Measurements from ENCODE around the gene ZNF697.
A peak's percentile ranks its signal among the peaks of the same experiment; 100 is the strongest.
"Not testable (repeated sequence)": the region's sequence is repeated elsewhere in the genome, so short reads cannot be mapped to it uniquely, and the experiment has no call there.

The ZNF697 gene

DNA sequence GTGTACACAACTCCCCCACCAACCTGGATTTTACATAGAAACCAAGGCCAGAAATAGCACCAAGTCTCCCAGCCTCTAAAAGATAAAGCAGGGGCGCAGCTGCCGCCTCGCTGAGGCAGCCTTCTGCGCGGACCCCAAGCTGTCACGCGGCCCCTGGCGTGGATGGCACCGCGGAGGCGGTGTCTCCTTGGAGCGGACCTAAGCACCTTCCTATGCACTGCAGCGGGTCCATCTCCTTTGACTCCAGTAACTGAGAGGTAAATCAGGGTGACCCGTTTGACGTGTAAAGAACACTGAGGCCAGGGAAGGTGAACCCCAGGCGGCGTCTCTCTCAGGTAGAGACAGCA lies 17.0 kb downstream of the ZNF697 start:
- DNase-seq (ENCODE audit: low read depth) = no peak

DNA sequence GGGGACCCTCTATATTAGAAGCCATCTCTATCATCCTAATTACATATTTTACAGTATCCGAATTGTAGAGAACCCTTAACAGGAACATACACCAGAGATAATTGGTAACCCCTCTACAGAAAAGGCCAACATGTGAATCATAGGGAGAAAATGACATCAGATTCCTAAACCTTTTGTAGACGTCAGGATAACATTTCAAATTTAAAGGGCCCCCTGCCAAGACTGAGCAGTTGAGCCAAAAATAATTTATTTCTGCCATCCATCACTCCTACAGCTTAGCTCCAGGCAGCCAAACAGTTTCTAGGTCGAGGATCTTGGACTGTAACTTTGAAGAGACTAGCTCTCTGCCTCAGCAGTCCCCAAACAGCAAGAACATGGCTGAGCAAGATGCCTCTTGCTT lies 21.2 kb downstream of the ZNF697 start:
- DNase-seq (ENCODE audit: low read depth) = no peak

DNA sequence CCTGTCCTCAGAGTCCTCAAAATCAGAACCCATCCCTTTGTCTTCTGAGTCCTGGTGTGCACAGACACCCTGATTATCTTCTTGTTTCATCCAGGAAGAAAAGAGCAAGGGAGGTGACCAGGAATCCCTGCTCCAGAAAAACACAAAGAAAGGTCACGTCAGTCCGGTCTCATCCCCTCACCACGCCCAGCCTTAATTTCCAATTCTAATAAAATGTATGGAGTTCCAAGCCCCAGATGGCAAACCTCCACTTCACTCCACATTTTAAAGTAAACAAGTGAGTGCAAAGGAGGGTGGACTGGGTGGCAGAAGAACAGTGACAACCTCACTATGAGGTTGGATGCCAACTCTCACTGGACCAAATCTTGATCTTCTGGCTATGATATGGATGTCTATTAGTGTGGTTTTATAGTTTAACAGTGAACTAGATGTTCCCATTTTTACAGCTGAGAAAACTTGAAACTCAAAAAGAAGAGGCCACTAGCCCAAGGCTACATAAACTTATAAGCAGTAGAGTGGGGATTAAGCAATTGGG lies 22.0 kb downstream of the ZNF697 start:
- DNase-seq (ENCODE audit: low read depth) = no peak

DNA sequence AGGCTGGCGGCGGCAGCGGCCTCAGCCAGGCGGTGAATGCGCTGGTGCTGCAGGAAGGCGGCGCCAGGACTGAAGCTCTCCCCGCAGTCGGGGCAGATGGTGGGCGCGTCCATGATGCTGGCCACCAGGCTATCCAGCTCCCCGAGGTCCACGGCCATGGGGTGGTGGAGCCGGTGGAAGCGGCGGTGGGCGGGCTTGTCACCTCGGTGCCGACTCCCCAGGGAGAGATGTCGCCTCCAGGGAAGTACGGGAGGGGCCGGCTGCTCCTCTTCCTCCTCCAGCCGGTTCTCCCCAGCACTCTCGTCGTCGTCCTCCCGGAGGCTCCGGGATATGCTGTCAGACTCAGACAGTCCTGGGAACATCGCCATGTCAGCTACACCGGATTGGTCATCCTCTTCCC lies 24.4 kb downstream of the ZNF697 start:
- no peak for DNase-seq (ENCODE audit: low read depth)

DNA sequence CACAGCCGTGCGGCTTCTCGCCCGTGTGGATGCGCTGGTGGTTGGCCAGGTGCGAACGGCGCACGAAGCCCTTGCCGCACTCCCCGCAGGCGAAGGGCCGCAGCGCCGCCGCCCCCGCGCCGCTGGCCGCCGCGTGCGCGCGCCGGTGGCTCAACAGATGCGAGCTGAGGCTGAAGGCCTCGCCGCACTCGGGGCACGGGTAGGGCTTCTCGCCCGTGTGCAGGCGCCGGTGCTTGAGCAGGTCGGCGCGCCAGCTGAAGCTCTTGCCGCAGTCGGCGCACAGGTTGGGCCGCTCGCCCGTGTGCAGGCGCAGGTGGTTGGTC lies 24.9 kb downstream of the ZNF697 start:
- DNase-seq (ENCODE audit: low read depth) = no peak

DNA sequence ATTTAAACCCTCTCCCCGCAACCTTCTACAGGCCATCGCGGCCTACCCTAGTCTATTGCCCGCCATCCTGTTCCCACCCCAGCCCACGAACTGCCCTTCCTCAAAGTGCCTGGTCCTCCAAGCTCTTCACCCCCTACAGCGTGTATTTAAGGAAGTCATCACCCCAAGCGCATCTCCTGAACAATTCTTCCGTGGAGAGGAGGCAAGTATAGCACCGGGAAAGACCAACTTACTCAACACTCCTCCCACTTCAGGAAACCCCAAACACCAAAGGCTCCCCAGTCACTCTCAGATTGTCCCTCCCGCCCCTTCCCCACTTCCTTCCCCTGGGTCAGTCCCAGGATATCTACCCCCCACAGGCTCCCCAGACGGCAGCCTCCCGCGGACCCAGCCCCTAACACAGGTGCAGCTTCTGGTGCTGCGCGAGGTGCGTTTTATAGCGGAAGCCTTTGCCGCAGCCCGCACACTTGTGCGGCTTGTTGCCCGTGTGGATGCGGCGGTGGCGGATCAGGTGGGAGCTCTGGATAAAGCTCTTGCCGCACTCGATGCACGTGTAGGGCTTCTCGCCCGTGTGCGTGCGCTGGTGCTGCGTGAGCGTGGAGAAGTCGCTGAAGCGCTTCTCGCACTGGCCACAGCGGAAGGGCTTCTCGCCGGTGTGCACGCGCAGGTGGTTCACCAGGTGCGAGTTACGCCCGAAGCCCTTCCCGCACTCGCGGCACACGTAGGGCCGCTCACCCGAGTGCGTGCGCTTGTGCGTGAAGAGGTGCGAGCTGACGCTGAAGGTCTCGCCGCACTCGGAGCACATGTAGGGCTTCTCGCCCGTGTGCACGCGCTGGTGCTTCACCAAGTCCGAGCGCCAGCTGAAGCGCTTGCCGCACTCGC lies 25.5 kb downstream of the ZNF697 start:
- DNase-seq (ENCODE audit: low read depth) = no peak

DNA sequence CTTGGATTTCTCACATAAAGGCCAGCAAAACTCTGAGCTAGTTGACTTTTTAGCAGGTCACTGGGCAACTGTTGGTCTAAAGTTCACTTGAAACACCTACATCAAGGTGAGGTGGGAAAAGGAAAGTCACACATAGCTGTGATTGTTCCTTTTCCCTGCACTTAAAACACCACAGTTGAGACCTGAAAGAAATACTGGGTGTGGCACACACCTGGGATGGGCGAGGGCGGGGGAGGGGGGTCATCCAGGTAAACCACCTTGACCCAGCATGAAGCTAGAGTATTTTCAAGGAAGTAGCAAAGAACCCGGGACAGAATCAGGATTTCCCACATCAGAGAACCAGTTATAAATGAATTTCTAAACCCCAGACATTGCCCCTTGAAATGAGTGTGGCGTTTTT lies 26.4 kb downstream of the ZNF697 start:
- DNase-seq (ENCODE audit: low read depth) = no peak

DNA sequence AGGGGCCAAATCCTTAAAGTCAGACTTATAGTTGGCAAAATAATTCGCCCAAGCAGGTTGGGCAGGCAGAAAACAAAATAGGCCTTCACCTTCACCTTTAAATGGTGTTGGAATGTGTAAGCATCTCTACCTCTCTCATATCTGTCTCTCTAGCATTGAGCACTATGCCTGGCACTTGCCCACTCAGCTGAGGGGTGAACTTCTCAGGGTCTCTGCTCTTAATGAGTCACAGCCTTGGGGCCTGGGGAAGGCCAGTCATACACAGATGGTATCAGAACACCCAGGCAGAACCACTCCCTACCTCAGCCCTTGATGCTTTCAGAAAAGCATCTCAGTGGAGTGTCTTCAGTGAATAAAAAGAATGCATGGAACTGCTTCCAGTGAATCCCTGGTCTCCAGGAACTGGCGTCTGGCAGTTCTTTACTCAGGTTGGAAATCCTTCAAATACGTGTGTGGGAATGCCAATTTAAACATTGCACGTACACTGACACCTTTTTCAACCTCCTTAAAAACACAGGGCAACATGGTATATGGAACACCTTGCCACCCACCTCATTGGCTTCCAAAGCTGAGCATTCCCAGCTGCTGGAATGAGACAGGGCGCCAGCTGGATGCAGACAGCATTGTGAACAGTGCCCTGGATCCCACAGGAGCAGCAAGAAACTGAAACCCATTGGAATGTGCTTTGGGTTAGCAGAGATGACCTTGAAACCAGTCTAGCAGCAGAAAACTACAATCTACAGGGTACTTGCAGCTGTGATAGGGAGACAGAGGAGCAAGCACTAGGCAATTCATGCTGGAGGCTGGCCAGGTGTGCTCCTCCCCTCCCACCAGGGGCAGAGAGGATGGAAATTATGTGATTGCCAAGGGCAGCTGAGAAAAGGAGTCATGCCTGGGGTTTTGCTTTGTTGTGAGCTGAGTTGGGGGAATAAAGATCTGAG lies 30.0 kb downstream of the ZNF697 start:
- DNase-seq (ENCODE audit: low read depth) = no peak

DNA sequence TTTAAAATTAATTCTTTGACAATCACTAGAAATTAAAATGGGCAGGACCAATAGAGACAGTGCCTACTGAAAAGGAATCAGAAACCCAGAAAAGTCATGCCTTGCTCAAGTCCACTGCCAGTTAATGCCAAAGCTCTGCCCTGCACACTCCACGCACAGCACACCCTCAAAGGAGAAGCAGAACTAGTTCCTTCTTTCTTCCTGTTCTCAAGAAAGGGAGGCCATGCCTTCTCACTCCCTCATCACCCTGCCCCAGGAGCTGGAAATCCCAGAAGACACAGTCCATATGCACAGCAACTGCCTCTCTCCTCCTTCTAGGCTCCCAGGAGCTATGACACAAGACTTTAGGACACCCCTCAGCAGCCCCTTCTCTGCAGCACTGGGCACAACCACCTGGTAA lies 31.3 kb downstream of the ZNF697 start:
- DNase-seq (ENCODE audit: low read depth) = not testable (repeated sequence)

DNA sequence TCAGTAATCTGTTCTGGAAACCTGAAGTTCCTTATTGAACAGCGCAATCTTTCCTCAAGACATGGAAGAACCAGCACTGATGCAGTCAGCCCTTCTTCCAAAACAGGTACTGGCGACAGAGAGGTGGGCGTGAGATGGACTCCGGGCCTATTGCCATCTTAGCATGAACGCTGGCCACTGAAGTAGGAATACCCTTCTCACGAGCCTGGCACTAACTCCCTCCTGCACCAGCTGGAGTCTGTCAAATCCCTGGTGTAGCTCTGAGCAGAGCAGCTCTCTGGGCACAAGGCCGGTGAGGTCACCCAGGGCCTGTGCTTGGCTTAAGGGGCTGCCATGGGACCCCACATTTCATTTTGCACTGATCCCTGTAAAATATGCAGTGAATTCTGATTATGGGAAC lies 33.0 kb downstream of the ZNF697 start:
- not testable (repeated sequence) for DNase-seq (ENCODE audit: low read depth)

DNA sequence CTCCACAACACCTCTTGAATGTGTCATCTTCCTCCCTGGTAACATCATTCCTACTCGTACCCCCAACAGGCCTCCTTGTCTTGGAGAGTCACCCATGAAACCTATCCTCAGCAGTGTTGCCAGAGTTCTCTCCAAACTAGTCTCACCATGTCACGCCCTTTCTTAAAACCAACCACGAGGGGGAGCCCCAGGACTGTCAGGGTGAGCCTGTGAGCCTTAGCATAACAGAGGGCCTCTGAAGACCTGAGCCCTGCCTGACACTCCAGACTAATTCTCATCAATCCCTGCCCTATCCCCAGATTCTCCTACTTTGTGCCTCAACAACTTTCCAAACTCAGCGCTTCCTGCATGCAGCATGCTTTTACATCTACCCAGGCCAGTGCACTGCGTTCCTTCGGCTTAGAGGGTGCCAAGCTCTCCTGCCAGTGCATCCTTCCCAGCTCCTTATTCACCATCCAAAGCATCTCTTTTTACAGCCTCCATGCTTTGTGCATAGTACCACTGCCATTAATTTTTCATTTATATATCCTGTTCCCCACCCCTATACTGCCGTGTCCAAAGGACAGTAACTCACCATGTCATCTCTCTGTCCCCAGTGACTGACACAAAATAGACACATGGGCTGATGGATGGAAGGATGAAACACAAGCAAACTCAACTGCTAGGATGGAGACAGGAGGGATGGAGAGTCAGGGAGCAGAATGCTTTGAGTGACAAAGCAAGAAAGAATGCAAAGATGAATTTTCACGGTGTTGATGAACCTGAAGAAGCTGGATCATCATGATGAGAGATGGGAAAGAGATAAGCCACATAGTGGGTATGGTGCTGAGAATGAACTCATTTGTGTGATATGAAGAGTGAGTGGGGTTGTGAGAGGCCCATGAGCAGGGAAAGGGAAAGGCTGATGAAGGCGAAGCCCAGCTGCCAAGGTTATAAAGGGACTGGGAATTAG lies 34.0 kb downstream of the ZNF697 start:
- peak; percentile 19 for DNase-seq (ENCODE audit: low read depth)

DNA sequence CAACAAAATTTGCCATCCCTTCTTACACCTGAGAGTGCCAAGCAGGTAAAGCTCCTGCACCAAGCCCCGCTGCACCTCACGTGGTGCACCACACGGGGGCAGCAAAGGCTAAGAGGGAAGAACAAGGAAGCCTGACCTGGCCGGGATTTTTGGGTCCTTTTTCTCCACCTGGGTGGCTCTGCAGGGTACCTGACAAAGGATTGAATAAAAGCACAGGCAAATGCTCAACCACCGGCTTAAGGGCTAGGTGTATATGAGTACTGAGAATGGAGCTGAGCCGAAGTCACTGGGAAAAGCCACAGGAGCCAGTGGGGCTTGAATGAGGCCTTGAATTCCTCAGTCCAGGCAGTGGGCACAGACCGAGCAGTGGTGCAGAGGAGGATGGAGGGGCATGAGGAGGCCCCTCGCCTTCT lies 36.4 kb downstream of the ZNF697 start:
- peak; percentile 31 for DNase-seq (ENCODE audit: low read depth)

DNA sequence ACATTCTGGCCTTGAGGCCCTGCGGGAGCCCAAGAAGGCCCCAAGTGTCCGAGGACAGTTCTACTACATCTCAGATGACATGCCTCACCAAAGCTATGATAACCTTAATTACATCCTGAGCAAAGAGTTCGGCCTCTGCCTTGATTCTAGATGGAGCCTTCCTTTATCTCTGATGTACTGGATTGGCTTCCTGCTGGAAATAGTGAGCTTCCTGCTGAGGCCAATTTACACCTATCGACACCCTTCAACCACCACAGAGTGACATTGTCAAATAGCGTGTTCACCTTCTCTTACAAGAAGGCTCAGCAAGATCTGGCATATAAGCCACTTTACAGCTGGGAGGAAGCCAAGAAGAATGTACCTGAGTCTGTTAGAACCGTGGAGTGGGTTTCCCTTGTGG lies 39.2 kb downstream of the ZNF697 start:
- not testable (repeated sequence) for DNase-seq (ENCODE audit: low read depth)

DNA sequence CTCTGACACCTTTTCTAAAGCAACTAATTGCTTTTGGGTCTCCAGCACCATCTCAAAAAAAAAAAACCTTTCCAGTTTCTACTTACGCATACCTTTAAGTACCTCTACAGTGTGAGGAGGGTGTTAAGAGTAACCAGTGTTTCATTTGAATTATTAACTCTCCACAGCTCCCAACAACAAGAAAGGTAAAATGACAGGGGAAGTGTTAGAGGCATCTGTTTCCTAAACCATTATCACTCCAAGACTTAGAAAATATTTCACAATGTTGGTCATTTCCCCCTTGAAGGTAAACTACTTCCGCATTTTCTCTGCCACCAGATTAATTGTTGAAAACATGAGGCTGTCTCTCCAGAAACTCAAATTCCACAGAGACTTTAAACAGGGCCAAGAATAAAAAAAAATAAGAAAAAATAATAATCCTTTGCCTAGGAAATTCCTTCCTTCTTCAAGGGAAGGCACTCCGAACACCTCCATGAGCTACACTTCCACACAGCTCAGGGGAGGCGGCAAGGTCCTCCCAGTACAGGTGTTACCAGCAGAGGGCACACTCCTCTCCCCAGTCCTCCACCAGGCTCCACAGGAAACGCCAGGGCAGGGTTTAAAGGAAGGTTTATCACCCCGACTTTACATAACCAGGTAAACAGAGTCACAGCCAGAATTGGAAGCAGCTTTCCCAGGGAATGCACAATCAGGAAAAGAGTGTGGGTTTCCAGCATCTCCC lies 40.8 kb downstream of the ZNF697 start:
- not testable (repeated sequence) for DNase-seq (ENCODE audit: low read depth)

DNA sequence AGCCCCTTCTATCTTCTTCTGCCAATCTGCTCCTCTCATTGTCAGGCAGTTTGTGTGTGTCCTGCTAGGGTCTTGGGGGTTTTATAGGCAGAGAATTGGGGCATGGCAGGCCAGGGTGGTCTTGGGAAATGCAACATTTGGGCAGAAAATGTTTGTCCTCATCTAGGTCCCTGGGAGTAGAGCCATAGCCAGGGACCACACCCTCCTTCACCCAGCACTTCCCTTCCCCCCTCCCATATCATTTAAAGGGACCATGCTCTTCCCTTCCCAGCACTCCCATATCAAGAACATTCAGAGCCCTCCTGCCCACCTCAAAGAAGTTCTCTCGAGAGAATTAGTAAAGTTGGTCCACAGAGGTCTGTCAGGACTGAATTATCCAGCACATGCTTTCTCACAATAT lies 41.7 kb downstream of the ZNF697 start:
- no peak for DNase-seq (ENCODE audit: low read depth)

DNA sequence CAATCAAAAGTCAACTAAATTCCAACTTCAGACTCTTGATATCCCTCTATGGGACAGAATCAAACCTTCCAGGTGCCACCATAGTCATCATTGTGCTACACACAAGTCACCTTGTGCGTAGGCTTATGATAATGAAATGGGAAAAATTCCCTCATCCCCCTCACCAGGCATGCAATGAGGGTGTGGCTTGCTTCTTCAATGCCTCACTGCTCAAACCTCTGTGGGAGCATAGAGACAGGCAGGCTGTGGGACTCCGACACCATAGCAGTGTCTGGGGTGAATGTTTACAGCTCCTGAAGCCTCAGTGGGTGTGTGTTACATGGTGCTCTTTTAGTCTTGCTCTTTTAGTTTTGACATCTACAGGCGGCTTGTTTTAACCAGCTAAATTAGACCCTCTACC lies 42.4 kb downstream of the ZNF697 start:
- no peak for DNase-seq (ENCODE audit: low read depth)

DNA sequence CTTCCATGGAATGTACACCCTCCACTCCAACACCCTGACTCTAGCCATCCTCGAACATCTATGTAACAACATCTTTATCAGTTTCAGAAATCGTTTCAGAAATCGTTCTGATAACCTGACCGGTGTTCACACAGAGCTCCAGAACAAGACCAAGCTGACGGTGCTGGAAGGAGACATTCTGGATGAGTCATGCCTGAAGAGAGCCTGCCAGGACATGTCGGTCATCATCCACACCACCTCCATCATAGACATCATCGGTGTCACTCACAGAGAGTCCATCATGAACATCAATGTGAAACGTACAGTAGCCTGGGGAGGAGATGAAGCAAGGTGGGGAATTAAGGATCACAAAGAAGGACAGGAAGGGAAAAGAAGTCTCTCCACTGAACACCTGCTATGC lies 43.0 kb downstream of the ZNF697 start:
- DNase-seq (ENCODE audit: low read depth) = not testable (repeated sequence)

DNA sequence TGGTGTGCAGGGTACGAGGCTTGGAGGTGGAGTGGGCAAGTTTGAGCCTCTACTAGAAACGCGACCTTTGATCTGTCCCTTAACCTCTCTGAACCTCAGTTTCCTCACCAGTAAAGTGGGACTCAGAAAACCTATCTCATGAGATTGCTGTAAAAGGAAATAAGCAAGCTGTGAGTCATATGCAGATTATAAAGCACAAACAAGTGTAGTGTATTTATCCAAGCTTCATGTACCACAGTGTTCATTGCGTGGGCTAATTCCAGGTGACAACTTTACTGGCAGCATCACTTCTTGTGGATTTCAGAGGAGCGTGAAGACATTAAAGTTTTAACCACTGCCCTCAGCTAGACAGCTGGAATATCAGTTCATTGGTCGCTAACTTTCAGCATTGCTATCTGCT lies 44.4 kb downstream of the ZNF697 start:
- DNase-seq (ENCODE audit: low read depth) = no peak

DNA sequence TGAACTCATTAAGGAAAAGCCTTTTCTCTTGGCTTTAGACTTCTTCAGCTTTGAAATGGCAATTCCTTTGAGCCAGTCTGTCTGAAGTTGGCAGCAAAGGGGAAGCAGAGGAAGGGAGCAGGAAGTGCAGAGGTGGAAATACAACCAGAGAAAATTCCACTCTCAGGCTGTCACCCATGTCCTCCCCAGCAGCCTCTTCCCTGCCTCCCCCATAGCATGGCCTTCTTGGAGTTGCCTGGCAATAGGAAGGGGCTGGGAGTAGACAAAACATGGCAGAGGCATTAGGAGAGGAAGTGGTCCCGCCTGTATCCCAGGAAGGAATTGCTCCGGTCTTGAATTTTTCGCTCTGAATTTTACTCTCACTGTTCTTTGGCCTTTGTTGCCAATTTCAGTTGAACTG lies 44.8 kb downstream of the ZNF697 start:
- DNase-seq (ENCODE audit: low read depth) = not testable (repeated sequence)

DNA sequence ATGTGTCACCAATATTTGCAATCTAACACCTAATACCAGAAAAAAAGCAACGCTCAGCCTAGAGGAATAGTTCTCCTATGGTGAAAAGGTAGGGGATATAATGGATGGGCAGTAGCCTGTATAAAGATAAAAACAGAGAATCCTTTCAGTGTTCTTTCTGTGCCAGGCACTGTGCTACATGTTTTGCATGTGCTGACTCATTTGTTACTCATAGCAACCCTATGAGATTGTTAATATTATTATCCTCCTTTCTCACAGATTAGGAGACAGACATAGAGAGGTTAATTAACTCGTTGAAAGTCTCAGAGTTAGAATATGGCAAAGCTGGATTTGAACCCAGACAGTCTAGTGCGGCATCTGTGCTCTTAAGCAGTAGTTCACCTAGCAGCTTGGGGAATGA lies 45.3 kb downstream of the ZNF697 start:
- not testable (repeated sequence) for DNase-seq (ENCODE audit: low read depth)

DNA sequence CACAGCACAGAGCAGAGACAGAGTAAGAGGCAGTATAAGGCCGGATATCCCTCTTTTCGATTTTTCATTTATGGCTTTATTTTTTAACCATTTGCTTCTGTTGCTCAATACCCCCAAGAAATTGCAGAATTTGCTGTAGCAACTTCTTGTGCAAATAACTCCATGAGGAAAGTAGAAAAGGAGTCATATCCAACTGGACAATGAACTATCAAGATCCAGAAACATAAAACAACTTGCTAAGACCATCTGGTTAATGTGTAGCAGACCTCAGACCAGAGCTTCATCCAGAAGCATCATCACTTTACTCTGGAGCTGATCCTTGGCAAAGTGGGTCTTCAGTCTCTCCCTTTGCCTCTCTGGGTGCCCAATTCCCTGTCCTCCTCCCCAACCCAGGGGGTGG lies 45.9 kb downstream of the ZNF697 start:
- DNase-seq (ENCODE audit: low read depth) = no peak
